ENCODE data around the gene TAL1. TPM values are rescaled to one million over a fixed set of nuclear protein-coding genes. Genes with fewer than 3 reads are reported as not detected.
A peak's percentile ranks its signal among the peaks of the same experiment; 100 is the strongest.

The TAL1 gene
- total and polyA plus RNA-seq, 2 experiments from 2014 or later, result not detected

GRCh38 chr1:47184090-47184821 lies 47.8 kb downstream of the TAL1 start:
- no peak overlapping the region for H3K27ac Mint-ChIP-seq
- H3F3A ChIP-seq (replicated peaks; ENCODE audit: low read depth), result no peaks in the 10 kb centered on the region
- peaks cover 24% of the 10 kb centered on the region for H3K27me3 Mint-ChIP-seq (ENCODE audit: insufficient read depth, low read depth, poor library complexity)
- H3K36me3 Mint-ChIP-seq (ENCODE audit: low read depth), result no peaks in the 10 kb centered on the region; the same call in 2 of the 3 replicates
- no peak overlapping the region for H3K27ac ChIP-seq (ENCODE audit: low read depth)
- no peak for TF ChIP-seq ETS1 (IDR thresholded peaks at IDR 0.05)
- TF ChIP-seq POLR2AphosphoS5 (IDR thresholded peaks at IDR 0.05; ENCODE audit: low read depth), result no peak
- TF ChIP-seq EZH2phosphoT487 (IDR thresholded peaks at IDR 0.05; ENCODE audit: unreplicated experiment), result no peak
- TF ChIP-seq NANOG (IDR thresholded peaks at IDR 0.05; ENCODE audit: borderline replicate concordance), result no peak
- no peak for TF ChIP-seq ZNF114 (CRISPR knock-in tag; IDR thresholded peaks at IDR 0.05)
- TF ChIP-seq CREB1 (CRISPR knock-in tag; IDR thresholded peaks at IDR 0.05; ENCODE audit: low read depth), result no peak
- TF ChIP-seq EZH2 (IDR thresholded peaks at IDR 0.05; ENCODE audit: low read depth, unreplicated experiment), result no peak
- TF ChIP-seq, protein P1, sequence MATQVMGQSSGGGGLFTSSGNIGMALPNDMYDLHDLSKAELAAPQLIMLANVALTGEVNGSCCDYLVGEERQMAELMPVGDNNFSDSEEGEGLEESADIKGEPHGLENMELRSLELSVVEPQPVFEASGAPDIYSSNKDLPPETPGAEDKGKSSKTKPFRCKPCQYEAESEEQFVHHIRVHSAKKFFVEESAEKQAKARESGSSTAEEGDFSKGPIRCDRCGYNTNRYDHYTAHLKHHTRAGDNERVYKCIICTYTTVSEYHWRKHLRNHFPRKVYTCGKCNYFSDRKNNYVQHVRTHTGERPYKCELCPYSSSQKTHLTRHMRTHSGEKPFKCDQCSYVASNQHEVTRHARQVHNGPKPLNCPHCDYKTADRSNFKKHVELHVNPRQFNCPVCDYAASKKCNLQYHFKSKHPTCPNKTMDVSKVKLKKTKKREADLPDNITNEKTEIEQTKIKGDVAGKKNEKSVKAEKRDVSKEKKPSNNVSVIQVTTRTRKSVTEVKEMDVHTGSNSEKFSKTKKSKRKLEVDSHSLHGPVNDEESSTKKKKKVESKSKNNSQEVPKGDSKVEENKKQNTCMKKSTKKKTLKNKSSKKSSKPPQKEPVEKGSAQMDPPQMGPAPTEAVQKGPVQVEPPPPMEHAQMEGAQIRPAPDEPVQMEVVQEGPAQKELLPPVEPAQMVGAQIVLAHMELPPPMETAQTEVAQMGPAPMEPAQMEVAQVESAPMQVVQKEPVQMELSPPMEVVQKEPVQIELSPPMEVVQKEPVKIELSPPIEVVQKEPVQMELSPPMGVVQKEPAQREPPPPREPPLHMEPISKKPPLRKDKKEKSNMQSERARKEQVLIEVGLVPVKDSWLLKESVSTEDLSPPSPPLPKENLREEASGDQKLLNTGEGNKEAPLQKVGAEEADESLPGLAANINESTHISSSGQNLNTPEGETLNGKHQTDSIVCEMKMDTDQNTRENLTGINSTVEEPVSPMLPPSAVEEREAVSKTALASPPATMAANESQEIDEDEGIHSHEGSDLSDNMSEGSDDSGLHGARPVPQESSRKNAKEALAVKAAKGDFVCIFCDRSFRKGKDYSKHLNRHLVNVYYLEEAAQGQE (IDR thresholded peaks at IDR 0.05; ENCODE audit: unreplicated experiment), result no peak
- no peak for TF ChIP-seq JUNB (IDR thresholded peaks at IDR 0.05; ENCODE audit: unreplicated experiment)
- H3K4me2 ChIP-seq, result no peak overlapping the region
- H3K4me3 Mint-ChIP-seq, result no peak overlapping the region
- peaks cover 17% of the 10 kb centered on the region for H3K4me1 Mint-ChIP-seq
- ATAC-seq, result no peak
- H3K79me2 ChIP-seq (replicated peaks; ENCODE audit: insufficient read depth), result no peaks in the 10 kb centered on the region
- H3K9me2 ChIP-seq (ENCODE audit: insufficient read depth), result no peaks in the 10 kb centered on the region
- peak; percentile 17 for DNase-seq (ENCODE audit: low spot score)
- peaks cover 18% of the 10 kb centered on the region; the same call in 2 of the 3 replicates for H3K9me3 Mint-ChIP-seq
- H4K20me1 ChIP-seq (replicated peaks; ENCODE audit: insufficient read depth), result no peaks in the 10 kb centered on the region
- peaks cover 15% of the 10 kb centered on the region for H3K27me3 ChIP-seq (ENCODE audit: insufficient read depth)
- peaks cover 4% of the 10 kb centered on the region; the same call in 1 of the 2 replicates for H3K4me1 ChIP-seq (ENCODE audit: insufficient read depth)
- no peaks in the 10 kb centered on the region for H3K36me3 ChIP-seq (ENCODE audit: insufficient read depth)
- no peak overlapping the region for H3K4me3 ChIP-seq
- H2AFZ ChIP-seq, result no peak overlapping the region
